Measurements from ENCODE around the gene LPP.
A peak's percentile ranks its signal among the peaks of the same experiment; 100 is the strongest.

Gene LPP

GRCh38 chr3:188370081-188370830, 216.3 kb downstream of the LPP start:
- no peak for DNase-seq

GRCh38 chr3:188378786-188379185, 224.8 kb downstream of the LPP start:
- no peak for DNase-seq

- DNase-seq, result no peak
Observed at GRCh38 chr3:188380252-188380651, 226.3 kb downstream of the LPP start.

GRCh38 chr3:188380722-188381121, 226.8 kb downstream of the LPP start:
- no peak for DNase-seq

- no peak for DNase-seq
Observed at GRCh38 chr3:188383748-188384147, 229.8 kb downstream of the LPP start.

- DNase-seq, result no peak
Observed at GRCh38 chr3:188385295-188385694, 231.3 kb downstream of the LPP start.

- DNase-seq, result peak in 2 of 5 experiments; percentile 4 to 60
Observed at GRCh38 chr3:188389711-188390342, 235.9 kb downstream of the LPP start.

- DNase-seq, result no peak
Observed at GRCh38 chr3:188390343-188390718, 236.4 kb downstream of the LPP start.

- DNase-seq, result no peak
Observed at GRCh38 chr3:188390775-188391443, 237.0 kb downstream of the LPP start.

- DNase-seq, result no peak
Observed at GRCh38 chr3:188391592-188391991, 237.6 kb downstream of the LPP start.

- no peak for DNase-seq
Observed at GRCh38 chr3:188392076-188392475, 238.1 kb downstream of the LPP start.

- DNase-seq, result no peak
Observed at GRCh38 chr3:188394623-188395022, 240.7 kb downstream of the LPP start.

- DNase-seq, result no peak
Observed at GRCh38 chr3:188396251-188396650, 242.3 kb downstream of the LPP start.

GRCh38 chr3:188396900-188397299, 242.9 kb downstream of the LPP start:
- DNase-seq, result no peak

- DNase-seq, result no peak
Observed at GRCh38 chr3:188397766-188398705, 244.1 kb downstream of the LPP start.

GRCh38 chr3:188400494-188401243, 246.7 kb downstream of the LPP start:
- peak in 1 of 5 experiments; percentile 81 for DNase-seq

GRCh38 chr3:188401244-188401993, 247.5 kb downstream of the LPP start:
- no peak for DNase-seq

GRCh38 chr3:188402229-188402628, 248.3 kb downstream of the LPP start:
- no peak for DNase-seq

GRCh38 chr3:188403404-188403803, 249.4 kb downstream of the LPP start:
- peak in 1 of 5 experiments; percentile 33 for DNase-seq

GRCh38 chr3:188404124-188404523, 250.2 kb downstream of the LPP start:
- no peak for DNase-seq

GRCh38 chr3:188404701-188405100, 250.7 kb downstream of the LPP start:
- no peak for DNase-seq

All from T-helper 2 cell (primary cell).